NCI-H526 treated with DMSO at 0.1 percent for 48 hours (cell line): ENCODE results near the gene ERO1B.
"Not testable (repeated sequence)": the region's sequence is repeated elsewhere in the genome, so short reads cannot be mapped to it uniquely, and the experiment has no call there.

ENCODE experiments used
- DNase-seq: peaks from one replicate; lab custom pipeline; 2025; lab: John Stamatoyannopoulos, UW

ERO1B gene, protein sequence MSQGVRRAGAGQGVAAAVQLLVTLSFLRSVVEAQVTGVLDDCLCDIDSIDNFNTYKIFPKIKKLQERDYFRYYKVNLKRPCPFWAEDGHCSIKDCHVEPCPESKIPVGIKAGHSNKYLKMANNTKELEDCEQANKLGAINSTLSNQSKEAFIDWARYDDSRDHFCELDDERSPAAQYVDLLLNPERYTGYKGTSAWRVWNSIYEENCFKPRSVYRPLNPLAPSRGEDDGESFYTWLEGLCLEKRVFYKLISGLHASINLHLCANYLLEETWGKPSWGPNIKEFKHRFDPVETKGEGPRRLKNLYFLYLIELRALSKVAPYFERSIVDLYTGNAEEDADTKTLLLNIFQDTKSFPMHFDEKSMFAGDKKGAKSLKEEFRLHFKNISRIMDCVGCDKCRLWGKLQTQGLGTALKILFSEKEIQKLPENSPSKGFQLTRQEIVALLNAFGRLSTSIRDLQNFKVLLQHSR

DNA sequence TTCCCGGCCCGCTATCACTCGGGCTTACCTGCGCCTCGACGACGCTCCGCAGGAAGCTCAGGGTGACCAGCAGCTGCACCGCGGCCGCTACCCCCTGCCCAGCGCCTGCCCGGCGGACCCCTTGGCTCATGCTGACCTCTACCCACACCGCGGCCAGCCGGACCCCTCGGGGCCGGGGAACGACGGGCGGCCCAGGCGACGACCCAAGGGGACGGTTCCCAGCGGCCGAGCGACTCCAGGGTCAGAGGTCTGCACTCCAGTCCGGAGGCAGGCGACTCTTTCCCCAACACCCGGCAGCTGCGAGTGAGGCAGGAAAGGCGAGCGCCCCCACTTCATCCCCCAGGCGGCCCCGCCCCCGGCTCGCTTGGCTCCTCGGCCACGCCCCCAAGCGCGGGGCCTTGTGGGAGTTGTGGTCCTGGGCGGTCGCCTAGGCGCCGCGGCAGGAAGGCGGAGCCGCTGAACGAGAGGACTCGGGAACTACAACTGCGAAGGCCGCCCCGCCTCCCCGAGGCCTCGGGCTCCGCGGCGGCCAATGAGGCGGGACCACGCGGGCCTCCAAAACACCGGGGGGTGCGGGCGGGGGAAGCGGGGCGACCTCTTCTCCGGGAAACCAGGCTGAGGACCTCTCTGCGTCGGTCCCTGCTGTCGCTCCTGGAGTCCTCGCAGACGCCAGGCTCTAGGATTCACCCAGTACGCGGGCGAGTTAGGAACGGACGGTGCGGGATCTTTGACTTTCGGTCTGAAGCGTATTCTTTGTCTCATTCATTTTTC lies at the start of gene ERO1B:
Gene ERO1B, minus strand, starts transcription at position 305 of the 771 bp plus-strand sequence. Its CDS starts 175 bp downstream, at position 130.
- peak; percentile 71 for DNase-seq

DNA sequence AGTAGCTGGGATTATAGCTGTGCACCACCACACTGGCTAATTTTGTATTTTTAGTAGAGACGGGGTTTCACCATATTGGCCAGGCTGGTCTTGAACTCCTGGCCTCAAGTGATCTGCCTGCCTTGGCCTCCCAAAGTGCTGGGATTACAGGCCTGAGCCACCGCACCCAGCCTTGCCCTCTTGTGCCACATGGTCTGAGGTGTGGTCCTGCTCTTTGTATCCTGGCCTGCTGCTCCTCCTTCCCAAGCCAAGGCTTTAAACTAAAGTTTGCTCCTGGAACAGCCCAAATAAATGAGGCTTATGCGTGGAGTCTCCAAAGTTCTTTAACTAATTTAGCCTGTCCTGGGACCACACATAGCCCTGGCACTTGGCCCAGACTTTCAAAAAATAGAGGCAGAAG lies 49.7 kb upstream of the ERO1B start:
- DNase-seq: not testable (repeated sequence)

DNA sequence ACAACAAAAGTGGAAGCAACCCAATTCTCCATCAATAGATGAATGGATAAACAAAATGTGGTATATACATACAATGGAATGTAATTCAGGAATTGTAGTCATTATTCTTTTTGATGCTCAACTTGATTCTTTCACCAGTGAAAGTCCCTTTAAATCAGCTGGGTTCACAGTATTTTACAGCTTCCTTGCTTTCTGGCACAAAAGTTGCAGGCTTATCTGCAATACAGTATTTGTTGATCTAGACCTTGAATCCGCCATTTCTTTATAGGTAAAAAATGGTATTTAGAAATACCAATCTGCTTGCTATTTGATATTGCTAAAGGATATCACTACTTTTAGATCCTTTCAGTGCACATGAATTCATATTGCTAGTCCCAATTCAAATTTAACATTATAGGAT lies 44.7 kb upstream of the ERO1B start:
- DNase-seq: no peak

DNA sequence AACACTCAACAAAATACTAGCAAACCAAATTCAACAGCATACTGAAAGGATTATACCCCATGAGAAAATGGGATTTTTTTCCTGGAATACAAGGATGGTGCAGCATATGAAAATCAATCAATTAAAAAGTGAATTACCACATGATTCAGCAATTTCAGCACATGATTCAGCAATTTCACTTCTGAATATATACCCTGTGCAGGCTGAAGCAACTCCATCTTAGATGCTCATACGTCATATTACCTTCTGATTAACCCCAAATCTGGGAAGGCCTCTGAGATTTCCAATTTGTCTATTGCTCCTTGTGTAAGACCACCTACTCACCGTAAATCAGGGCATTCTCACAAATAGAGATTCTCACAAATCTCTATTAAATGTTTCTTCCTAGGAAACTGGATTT lies 43.8 kb upstream of the ERO1B start:
- DNase-seq: no peak

DNA sequence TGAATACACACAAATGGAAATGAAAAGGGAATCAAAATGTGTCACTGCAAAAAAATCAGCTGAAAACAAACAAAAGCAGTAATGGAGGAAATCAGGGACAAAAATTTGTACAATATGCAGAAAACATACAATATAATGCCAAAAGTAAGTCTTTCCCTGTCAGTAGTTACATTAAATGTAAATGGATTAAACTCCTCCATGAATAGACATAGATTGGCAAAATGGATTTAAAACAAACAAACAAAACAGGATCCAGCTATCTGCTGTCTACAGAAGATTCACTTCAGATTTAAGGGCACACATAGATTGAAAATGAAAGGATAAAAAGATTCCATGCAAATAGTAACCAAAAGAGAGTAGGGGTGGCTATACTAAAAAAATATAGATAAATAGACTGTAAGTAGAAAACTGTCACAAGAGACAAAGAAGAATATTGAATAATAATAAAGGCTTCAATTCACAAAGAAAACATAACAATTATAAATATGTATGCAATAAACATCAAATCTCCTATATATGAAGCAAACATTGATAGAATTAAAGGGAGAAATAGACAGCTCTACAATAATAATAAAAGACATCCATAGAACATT lies 42.2 kb upstream of the ERO1B start:
- no peak for DNase-seq

DNA sequence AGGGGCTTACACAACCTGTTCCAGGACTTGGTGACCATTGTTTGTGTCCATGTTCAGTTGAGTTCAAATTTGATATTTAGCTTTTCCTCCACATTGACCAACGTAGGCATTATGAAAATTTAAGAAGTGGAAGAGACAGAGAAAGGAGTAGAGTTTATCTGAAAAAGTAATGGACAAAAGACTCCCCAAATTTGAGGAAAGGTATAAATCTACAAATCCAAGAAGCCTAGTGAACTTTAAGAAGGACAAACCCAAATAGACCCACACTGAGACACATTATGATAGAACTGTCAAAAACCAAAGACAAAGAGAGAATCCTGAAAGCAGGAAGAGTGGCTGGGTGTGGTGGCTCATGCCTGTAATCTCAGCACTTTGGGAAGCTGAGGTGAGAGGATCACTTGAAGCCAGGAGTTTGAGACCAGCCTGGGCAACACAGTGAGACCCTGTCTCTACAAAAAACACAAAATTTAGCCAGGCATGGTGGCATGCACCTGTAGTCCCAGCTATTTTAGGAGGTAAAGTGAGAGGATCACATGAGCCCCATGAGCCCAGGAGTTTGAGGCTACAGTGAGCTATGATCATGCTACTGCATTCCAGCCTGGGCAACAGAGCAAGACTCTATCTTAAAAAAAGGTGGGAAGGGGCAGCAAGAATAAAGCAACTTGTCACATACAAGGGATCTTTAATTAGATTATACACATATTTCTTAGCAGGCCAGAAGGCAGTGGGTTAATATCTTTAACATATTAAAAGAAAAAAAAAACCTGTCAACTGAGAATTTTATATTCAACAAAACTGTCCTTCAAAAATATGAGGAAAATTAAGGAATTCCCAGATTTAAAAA lies 41.0 kb upstream of the ERO1B start:
- DNase-seq: no peak

DNA sequence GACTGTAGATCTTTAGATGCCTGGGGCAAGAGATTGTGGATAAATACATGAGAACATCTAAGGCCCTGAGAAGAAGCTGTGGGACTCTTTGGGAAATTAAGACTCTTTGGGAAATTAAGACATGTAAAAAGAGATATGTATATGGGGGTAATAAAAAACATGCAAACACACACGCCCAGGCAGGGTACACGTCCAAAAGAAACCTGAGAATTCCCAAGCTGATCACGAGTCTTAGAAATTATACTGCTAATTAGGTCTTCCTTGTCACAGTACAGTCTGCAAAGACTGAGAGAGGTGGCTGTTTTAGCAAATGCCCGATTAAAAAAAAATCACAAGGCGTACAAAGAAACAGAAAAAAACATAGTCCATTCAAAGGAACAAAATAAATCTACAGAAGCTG lies 39.3 kb upstream of the ERO1B start:
- no peak for DNase-seq

DNA sequence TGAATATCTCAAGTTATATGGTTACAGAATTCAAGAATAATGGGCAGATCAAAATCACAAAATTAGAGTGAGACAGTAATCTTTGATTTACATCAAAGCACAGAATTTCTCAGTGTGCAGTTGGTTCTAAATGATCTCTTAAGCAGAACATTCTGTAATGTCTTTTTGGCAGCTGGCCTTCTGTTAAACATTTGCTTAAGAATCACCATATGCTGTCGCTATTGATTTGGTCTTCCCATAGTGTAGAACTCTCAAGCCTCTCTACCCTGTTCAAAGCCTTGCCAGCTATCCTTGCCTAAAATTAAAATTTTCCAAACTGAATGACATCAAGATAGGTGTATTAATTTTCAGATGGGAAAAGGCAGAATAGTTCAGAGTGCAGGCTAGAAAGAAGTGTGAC lies 38.9 kb upstream of the ERO1B start:
- DNase-seq: no peak

DNA sequence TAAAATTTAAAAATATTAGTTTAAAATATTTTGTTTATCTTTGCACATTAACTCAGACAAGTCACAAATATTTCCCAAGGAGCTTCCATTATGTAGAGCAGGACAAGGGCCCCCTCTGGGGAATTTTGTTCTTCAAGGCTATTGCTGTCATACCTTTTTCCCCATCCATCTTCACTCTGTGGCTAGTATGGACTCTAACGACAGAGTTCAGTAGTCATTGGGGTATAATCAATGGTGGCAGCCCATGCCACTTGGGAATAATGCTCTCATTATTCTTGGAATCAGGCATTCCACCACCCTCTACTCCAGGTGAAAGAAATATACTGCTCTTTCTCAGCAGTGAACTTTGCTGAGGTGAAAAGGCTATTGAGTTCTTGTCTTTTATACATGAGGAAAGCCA lies 38.5 kb upstream of the ERO1B start:
- DNase-seq: no peak

DNA sequence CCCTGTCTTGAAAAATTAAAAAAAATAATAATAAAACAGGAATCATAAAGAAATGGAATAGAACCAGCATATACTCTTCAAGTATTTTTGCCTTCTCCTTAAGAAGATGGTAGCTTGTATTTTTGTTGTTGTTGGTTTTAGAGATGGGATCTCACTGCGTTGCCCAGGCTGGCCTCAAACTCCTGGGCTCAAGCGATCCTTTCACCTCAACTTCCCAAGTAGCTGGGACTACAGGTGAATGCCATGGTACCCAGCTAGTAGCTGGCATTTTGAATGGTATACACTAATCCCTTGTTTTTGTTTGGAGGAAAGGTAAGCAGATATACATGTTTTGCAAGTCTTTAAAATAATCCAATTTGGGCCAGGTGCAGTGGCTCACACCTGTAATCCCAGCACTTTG lies 34.7 kb upstream of the ERO1B start:
- DNase-seq: no peak

DNA sequence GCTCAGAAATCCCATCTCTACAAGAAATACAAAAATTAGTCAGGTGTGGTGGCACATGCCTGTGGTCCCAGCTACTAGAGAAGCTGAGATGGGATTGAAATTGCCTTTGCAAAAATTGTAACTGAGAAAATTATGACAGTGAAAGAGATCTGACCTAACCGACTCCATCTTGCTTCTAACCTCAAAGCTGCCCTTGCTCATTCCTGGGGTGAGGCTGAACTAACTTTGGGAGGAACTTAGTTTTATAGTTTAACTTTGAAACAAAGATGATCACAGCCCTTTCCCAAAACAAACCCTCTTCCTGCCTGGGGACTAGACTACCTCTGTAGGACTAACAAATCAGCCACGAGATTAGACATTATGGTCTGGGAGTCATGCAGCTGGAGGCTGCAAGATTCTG lies 33.8 kb upstream of the ERO1B start:
- DNase-seq: no peak

DNA sequence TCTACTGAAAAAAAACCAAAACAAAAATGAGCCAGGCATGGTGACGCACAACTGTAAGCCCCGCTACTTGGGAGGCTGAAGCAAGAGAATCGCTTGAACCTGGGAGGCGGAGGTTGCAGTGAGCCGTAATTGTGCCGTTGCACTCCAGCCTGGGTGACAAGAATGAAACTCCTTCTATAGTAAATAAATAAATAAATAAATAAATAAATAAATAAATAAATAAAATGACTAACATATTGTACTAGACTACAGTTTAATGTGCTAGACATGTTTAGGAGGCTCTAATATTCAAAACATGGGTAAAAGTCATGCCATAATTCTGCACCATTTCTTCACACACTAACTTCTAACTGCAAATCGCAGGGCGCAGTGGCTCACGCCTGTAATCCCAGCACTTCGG lies 33.3 kb upstream of the ERO1B start:
- no peak for DNase-seq

DNA sequence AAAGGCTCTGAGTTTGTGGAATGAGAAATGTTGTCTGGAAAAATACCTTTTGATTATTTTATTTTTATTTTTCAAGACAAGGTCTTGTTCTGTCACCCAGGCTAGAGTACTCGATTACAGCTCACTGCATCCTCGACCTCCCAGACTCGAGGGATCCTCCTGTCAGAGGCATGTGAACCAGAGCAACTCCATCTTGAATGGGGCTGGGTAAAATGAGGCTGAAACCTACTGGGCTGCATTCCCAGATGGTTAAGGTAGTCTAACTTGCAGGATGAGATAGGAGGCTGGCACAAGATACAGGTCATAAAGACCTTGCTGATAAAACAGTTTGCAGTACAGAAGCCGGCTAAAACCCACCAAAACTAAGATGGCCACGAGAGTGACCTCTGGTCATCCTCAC lies 32.3 kb upstream of the ERO1B start:
- not testable (repeated sequence) for DNase-seq

DNA sequence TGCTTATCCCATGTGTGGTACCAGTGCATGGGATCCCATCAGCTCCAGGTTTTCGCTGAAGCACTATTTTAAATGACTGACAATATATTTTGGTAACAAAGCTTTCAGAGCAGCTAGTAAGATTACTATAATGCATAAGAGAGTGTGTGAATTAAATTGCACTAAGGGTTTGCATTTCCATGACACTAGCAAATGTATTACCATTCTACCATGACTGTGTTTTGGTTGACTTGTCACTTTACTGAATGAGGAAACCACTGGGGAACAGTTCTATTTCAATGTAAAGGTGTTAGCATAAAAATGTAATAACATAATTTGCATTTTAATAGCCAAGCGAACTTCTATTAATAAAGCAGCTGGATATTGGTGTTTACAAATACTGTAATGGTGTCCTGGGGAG lies 31.7 kb upstream of the ERO1B start:
- no peak for DNase-seq

DNA sequence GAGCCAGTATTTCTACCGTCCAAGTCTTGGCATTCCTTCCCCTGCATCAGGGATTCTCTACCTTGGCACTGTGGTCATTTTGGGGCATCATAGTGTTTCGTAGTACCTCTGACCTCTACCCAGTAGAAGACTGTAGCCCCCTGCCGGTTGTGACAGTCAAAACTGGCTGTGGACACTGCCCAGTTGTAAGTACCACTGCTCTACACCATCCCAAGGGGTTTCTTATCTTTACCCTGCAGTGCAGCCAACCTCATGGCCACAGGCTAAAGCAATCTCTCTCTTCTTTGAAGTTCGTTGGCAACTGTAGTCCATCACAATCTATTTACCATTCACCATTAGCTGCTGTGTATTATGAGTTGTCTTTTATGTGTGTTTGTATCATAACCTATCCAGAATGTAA lies 29.3 kb upstream of the ERO1B start:
- no peak for DNase-seq

DNA sequence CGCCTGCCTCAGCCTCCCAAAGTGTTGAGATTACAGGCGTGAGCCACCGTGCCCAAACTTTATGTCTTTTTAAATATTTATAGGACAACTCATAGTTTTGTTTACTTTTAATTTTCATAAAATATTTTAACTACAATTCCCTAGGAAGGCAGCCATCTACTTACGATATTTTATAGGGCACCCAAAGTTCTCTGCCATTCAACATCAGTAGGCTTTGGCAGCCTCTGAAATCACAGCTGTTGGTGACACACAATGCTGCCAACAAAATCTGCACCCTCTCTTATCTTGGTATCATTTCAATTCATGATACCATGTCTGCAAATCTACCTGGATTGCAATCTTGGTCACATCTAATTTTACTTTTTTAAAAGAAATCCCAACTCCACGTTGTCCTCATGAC lies 27.1 kb upstream of the ERO1B start:
- no peak for DNase-seq

DNA sequence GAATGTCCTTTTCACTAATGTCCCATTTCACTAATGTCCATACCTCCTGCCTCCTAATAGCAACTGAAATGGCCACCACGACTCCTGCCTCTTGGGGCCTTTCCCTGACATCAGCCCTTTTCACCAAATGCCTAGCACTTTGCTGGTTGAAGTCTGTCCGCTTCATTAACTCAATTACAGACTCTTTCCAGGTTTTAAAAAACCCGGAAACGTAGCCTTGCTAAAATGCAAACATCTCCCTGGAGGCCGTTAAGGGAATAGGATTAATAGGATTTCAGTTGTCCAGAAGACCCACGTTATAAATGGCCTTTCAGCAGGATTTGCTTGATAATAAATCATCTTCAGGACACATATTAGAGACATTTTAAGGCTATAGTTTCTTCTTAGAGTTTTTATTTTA lies 25.7 kb upstream of the ERO1B start:
- no peak for DNase-seq

DNA sequence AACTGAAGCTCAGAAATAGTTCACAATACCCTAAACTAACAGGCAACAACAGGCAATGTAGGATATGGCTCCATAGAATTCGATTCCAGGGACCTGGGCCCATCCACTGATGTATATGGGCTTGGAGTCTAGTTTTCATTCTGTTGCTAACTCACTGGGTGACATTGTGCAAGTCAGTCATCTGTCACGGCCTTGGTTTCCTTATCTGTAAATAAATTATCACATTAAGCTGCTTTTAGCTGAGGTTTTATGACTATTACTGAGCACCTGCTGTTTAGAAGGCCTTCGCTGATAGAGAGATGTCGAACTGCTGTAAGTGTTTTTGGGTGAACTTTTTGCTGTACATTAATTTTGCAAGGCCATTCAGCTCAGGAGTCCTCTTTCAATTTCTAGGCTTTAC lies 22.9 kb upstream of the ERO1B start:
- no peak for DNase-seq

DNA sequence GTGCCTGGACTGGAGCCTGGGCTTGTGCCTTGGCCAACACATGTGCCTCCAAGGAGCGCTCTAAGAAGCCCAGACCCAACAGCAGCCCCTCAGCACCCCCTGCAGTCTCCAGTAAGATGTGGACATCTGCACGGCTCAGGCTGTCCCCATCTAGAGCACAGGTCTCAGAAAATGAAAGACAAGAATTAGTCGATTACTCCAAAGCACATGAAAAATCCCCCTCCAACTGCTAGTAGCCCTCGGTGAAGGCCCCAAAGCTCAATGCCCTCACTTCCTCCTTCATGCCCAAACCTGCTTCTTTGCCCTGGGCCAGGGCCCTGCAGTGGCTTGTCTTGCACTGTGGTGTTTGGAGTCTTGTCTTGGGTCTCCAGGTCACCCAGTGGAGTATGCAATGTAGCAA lies 21.9 kb upstream of the ERO1B start:
- no peak for DNase-seq

DNA sequence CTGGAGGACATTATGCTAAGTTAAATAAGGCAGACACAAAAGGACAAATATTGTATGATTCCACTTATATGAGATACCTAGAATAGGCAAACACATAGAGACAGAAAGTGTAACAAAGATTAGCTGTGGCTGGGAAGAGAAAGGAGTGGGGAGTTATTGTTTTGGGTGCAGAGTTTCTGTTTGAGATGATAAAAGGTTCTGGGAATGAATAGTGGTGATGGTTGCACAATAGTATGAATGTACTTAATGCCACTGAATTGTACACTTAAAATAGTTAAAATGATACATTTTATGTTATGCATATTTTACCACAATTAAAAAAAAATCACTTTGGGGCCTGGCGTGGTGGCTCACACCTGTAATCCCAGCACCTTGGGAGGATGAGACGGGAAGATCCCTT lies 21.2 kb upstream of the ERO1B start:
- no peak for DNase-seq

DNA sequence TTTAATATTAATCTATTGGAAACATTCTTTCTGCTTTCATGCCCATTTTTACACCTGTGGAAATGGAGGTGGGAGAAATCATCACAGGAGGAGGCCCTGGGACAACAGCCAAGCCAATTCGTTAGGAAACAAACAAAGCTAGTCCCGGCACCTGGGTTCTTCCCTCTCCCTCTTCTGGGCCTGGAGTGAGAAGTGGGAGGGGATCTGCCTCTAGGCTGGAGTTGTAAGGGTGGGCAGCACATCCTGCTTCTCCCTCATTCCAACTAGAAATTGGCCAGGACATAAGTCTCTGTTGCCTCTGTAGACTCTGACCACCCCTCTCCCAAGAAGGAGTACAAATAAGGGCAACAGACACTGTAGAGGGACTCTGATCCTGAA lies 20.2 kb upstream of the ERO1B start:
- DNase-seq: no peak
